ENCODE data around the gene ZNF506. TPM values are rescaled to one million over a fixed set of nuclear protein-coding genes. Genes with fewer than 3 reads are reported as not detected.
A peak's percentile ranks its signal among the peaks of the same experiment; 100 is the strongest.
"Not testable (repeated sequence)": the region's sequence is repeated elsewhere in the genome, so short reads cannot be mapped to it uniquely, and the experiment has no call there.

The ZNF506 gene
- total and polyA plus RNA-seq, 2 experiments from 2014 or later, result 26.0 to 42.1 TPM

- H3K27me3 ChIP-seq (ENCODE audit: insufficient read depth), result no peaks in the 10 kb centered on the region
- no peak overlapping the region for H3K27ac ChIP-seq (ENCODE audit: low read depth)
- 0 out of 2 replicates have a peak, but pooled peaks cover 8% of the 10 kb centered on the region for H3K9me2 ChIP-seq (ENCODE audit: insufficient read depth)
- H3K36me3 ChIP-seq (ENCODE audit: insufficient read depth), result no peaks in the 10 kb centered on the region
- Mint-ChIP-seq H3K4me3 (no peak overlapping the region), H3K9me3 (peaks cover 54% of the 10 kb centered on the region), H3K36me3 (ENCODE audit: low read depth) (peaks cover 11% of the 10 kb centered on the region; the same call in 2 of the 3 replicates), H3K27me3 (ENCODE audit: insufficient read depth, low read depth, poor library complexity) (peaks cover 5% of the 10 kb centered on the region), H3K4me1 (peaks cover 2% of the 10 kb centered on the region; the same call in 1 of the 3 replicates), H3K27ac (no peak overlapping the region)
- H3K4me1 ChIP-seq (ENCODE audit: insufficient read depth), result no peaks in the 10 kb centered on the region
- no peak overlapping the region for H2AFZ ChIP-seq
- no peak overlapping the region for H3K4me2 ChIP-seq
- TF ChIP-seq POLR2AphosphoS5 (IDR thresholded peaks at IDR 0.05; ENCODE audit: low read depth), result no peak
- no peak for TF ChIP-seq STAT1 (IDR thresholded peaks at IDR 0.05; ENCODE audit: unreplicated experiment)
- no peak for TF ChIP-seq EZH2 (IDR thresholded peaks at IDR 0.05; ENCODE audit: low read depth, unreplicated experiment)
- no peak for TF ChIP-seq JUNB (IDR thresholded peaks at IDR 0.05; ENCODE audit: unreplicated experiment)
- TF ChIP-seq REST (IDR thresholded peaks at IDR 0.05; ENCODE audit: unreplicated experiment), result no peak
- no peak for TF ChIP-seq ETS1 (IDR thresholded peaks at IDR 0.05)
- TF ChIP-seq EZH2phosphoT487 (IDR thresholded peaks at IDR 0.05; ENCODE audit: unreplicated experiment), result no peak
- TF ChIP-seq ZNF114 (CRISPR knock-in tag; IDR thresholded peaks at IDR 0.05), result no peak
- no peak for TF ChIP-seq CREB1 (CRISPR knock-in tag; IDR thresholded peaks at IDR 0.05; ENCODE audit: low read depth)
- no peak for TF ChIP-seq NANOG (IDR thresholded peaks at IDR 0.05; ENCODE audit: borderline replicate concordance)
- DNase-seq (ENCODE audit: low spot score) (no peak), ATAC-seq (no peak)
- peaks cover 23% of the 10 kb centered on the region for H3K79me2 ChIP-seq (replicated peaks; ENCODE audit: insufficient read depth)
- no peaks in the 10 kb centered on the region for H4K20me1 ChIP-seq (replicated peaks; ENCODE audit: insufficient read depth)
- no peak overlapping the region for H3K4me3 ChIP-seq
- H3F3A ChIP-seq (replicated peaks; ENCODE audit: low read depth), result no peaks in the 10 kb centered on the region; the same call in 1 of the 2 replicates
Measured at GRCh38 chr19:19823916-19824315, 2.4 kb upstream of the ZNF506 start.

GRCh38 chr19:19821976-19822375, 426 bp upstream of the ZNF506 start:
- ATAC-seq, result peak; percentile 16
- DNase-seq (ENCODE audit: low spot score); H3K4me1 ChIP-seq (ENCODE audit: insufficient read depth); H3K36me3 ChIP-seq (ENCODE audit: insufficient read depth); H3K27me3 ChIP-seq (ENCODE audit: insufficient read depth); H3K27me3 Mint-ChIP-seq (ENCODE audit: insufficient read depth, low read depth, poor library complexity); H3K9me2 ChIP-seq (ENCODE audit: insufficient read depth); H4K20me1 ChIP-seq (replicated peaks; ENCODE audit: insufficient read depth); H3K36me3 Mint-ChIP-seq (ENCODE audit: low read depth); H3F3A ChIP-seq (replicated peaks; ENCODE audit: low read depth); H3K4me1 Mint-ChIP-seq: not testable (repeated sequence)
- Histone ChIP-seq H3K79me2 (replicated peaks; ENCODE audit: insufficient read depth) (peaks cover 42% of the 10 kb centered on the region), H3K4me2 (peak overlapping the region; percentile 75), H3K27ac (ENCODE audit: low read depth) (0 out of 2 replicates have a peak overlapping the region, but pooled peaks have one; percentile 14), H3K4me3 (peak overlapping the region; percentile 98), H2AFZ (peak overlapping the region; percentile 86)
- Mint-ChIP-seq H3K27ac (peak overlapping the region; percentile 85), H3K4me3 (peak overlapping the region; percentile 100), H3K9me3 (peaks cover 34% of the 10 kb centered on the region)

Data from GM23338 (cell line).